SK-N-SH treated with all-trans-retinoic acid at 6 μM for 48 hours (cell line): ENCODE measurements around the gene TPSD1.

Experiments used
- OSR1 ChIP-seq: fragments of 250-450 bp; sonication (Bioruptor Pico); IDR thresholded peaks from 2 replicates; pipeline ENCODE4 v1.8.0; 2022; ENCODE audit warnings: moderate library complexity, mild to moderate bottlenecking, inconsistent platforms
- ZFP3 ChIP-seq: fragments of 250-450 bp; sonication (Bioruptor Pico); IDR thresholded peaks from 2 replicates; pipeline ENCODE4 v1.5.0; 2020; ENCODE audit warnings: mild to moderate bottlenecking, moderate library complexity
- ZFP30 ChIP-seq: fragments of 450-650 bp; formaldehyde crosslinking; IDR thresholded peaks from 2 replicates; pipeline ENCODE4 v1.5.0; 2022; ENCODE audit warnings: mild to moderate bottlenecking, moderate library complexity
- ZNF70 ChIP-seq: fragments of 450-650 bp; formaldehyde crosslinking; IDR thresholded peaks from 2 replicates; pipeline ENCODE4 v1.5.0; 2020; ENCODE audit warnings: mild to moderate bottlenecking, moderate library complexity

DNA sequence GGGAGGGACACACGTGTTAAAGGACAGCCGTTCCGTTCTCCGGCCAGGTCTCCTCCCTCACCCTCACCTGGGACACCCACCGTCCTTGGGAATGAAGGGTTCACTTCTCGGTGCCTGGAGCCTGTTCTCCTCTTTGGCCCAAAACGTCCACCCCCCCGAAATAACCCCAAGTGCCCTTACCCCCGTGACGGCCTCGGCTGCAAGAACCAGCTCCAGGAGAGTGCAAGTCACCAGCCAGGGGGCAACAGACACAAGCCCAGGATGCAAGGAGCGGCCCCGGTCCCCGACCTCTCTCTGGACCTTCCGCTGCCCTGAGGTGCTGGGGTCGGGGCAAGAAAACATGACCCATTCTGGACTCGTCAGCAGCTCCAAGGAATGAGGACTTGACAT, 33.6 kb downstream of the TPSD1 start:
- TF ChIP-seq ZFP30 (CRISPR knock-in tag) (no peak), ZFP3 (CRISPR knock-in tag) (no peak), OSR1 (no peak), ZNF70 (no peak)
